HEK293 (cell line): ENCODE results near the gene CSGALNACT2.

Experiments
- CTCF ChIA-PET: fragments of 350-600 bp; formaldehyde crosslinking; extraction: SDS; loops from one replicate; lab custom pipeline; 2021; ENCODE audit warnings: antibody characterized with exemption; lab: Yijun Ruan, JAX
- POLR2A ChIA-PET: fragments of 300-600 bp; formaldehyde crosslinking; extraction: SDS; loops from one replicate; lab custom pipeline; 2020; ENCODE audit warnings: antibody characterized with exemption, inconsistent platforms; lab: Yijun Ruan, JAX
- H3K27ac ChIP-seq: fragments of 200-500 bp; sonication (Bioruptor generic); 2 replicates; pipeline ENCODE4 v1.5.1; 2014; ENCODE audit warnings: low read depth, low read length, control low read depth, inconsistent platforms; ENCODE audit errors: extremely low read depth
- H3K36me3 ChIP-seq, 2 experiments: fragments of 200-500 bp in 1 of 2; sonication (Bioruptor generic) in 1 of 2; 1 replicate in 1 of 2; 2 replicates in 1 of 2; pipeline ENCODE4 v1.5.1; 2014 to 2017; ENCODE audit warnings: inconsistent platforms in 2 of 2, low read length in 2 of 2; ENCODE audit not compliant: control insufficient read depth in 2 of 2, insufficient read depth in 1 of 2
- H3K4me1 ChIP-seq: fragments of 200-500 bp; sonication (Bioruptor generic); 2 replicates; pipeline ENCODE4 v1.5.1; 2014; ENCODE audit warnings: mild to moderate bottlenecking, low read length, inconsistent platforms; ENCODE audit not compliant: control insufficient read depth, insufficient read depth
- H3K4me3 ChIP-seq: 2 replicates; pipeline ENCODE4 v1.5.1; 2011; ENCODE audit warnings: low read depth, mild to moderate bottlenecking, control low read depth, low read length, moderate library complexity
- H3K9me3 ChIP-seq: fragments of 200-500 bp; sonication (Bioruptor generic); 2 replicates; pipeline ENCODE4 v1.5.1; 2014; ENCODE audit warnings: low read depth, low read length, inconsistent platforms; ENCODE audit not compliant: control insufficient read depth, insufficient read depth
- ELK4 ChIP-seq: IDR thresholded peaks from 2 replicates; pipeline ENCODE4 v1.6.1; 2011; ENCODE audit warnings: mild to moderate bottlenecking, low read depth, low read length, borderline replicate concordance
- MZF1 ChIP-seq: fragments of 450-650 bp; formaldehyde crosslinking; IDR thresholded peaks from 2 replicates; pipeline ENCODE4 v1.5.1; 2017; ENCODE audit warnings: missing biosample characterization, missing genetic modification characterization, borderline replicate concordance
- ZBTB17 ChIP-seq: fragments of 450-650 bp; formaldehyde crosslinking; IDR thresholded peaks from 2 replicates; pipeline ENCODE4 v1.5.1; 2016; ENCODE audit warnings: missing biosample characterization, missing genetic modification characterization
- ZBTB6 ChIP-seq: fragments of 450-650 bp; formaldehyde crosslinking; IDR thresholded peaks from 2 replicates; pipeline ENCODE4 v1.5.1; 2017; ENCODE audit warnings: missing biosample characterization, missing genetic modification characterization
- ZBTB8A ChIP-seq: fragments of 450-650 bp; formaldehyde crosslinking; IDR thresholded peaks from 2 replicates; pipeline ENCODE4 v1.5.1; 2016; ENCODE audit warnings: missing biosample characterization, missing genetic modification characterization
- ZIC2 ChIP-seq: fragments of 450-650 bp; formaldehyde crosslinking; IDR thresholded peaks from 2 replicates; pipeline ENCODE4 v1.5.1; 2016; ENCODE audit warnings: missing biosample characterization, missing genetic modification characterization
- ZNF114 ChIP-seq: fragments of 450-650 bp; formaldehyde crosslinking; IDR thresholded peaks from 2 replicates; pipeline ENCODE4 v1.5.0; 2017; ENCODE audit warnings: missing biosample characterization, missing genetic modification characterization
- ZNF132 ChIP-seq: fragments of 450-650 bp; formaldehyde crosslinking; IDR thresholded peaks from 2 replicates; pipeline ENCODE4 v1.5.1; 2017; ENCODE audit warnings: missing biosample characterization, missing genetic modification characterization, borderline replicate concordance
- ZNF354C ChIP-seq: fragments of 450-650 bp; formaldehyde crosslinking; IDR thresholded peaks from 2 replicates; pipeline ENCODE4 v1.5.1; 2016; ENCODE audit warnings: missing biosample characterization, missing genetic modification characterization, low read depth, borderline replicate concordance
- ZNF366 ChIP-seq: fragments of 450-650 bp; formaldehyde crosslinking; conservative IDR thresholded peaks from 2 replicates; pipeline ENCODE4 v1.5.1; 2016; ENCODE audit warnings: missing biosample characterization, missing genetic modification characterization
- ZNF433 ChIP-seq: fragments of 450-650 bp; formaldehyde crosslinking; IDR thresholded peaks from 2 replicates; pipeline ENCODE4 v1.5.1; 2016; ENCODE audit warnings: missing biosample characterization, missing genetic modification characterization, low read depth
- ZNF585B ChIP-seq: fragments of 450-650 bp; formaldehyde crosslinking; IDR thresholded peaks from 2 replicates; pipeline ENCODE4 v1.5.1; 2016; ENCODE audit warnings: missing biosample characterization, missing genetic modification characterization
- ZNF623 ChIP-seq: fragments of 450-650 bp; formaldehyde crosslinking; IDR thresholded peaks from 2 replicates; pipeline ENCODE4 v1.5.1; 2016; ENCODE audit warnings: missing biosample characterization, missing genetic modification characterization
- ZNF626 ChIP-seq: fragments of 450-650 bp; sonication (Bioruptor Pico); formaldehyde crosslinking; IDR thresholded peaks from 2 replicates; pipeline ENCODE4 v1.5.1; 2018; ENCODE audit warnings: missing biosample characterization, missing genetic modification characterization, inconsistent platforms
- ZNF660 ChIP-seq: fragments of 450-650 bp; IDR thresholded peaks from 2 replicates; pipeline ENCODE4 v1.5.1; 2018; ENCODE audit warnings: missing biosample characterization, mild to moderate bottlenecking, missing genetic modification characterization
- ZNF768 ChIP-seq: fragments of 450-650 bp; formaldehyde crosslinking; IDR thresholded peaks from 2 replicates; pipeline ENCODE4 v1.5.1; 2018; ENCODE audit warnings: missing biosample characterization, mild to moderate bottlenecking, missing genetic modification characterization
- ZNF830 ChIP-seq: fragments of 450-650 bp; IDR thresholded peaks from 2 replicates; pipeline ENCODE4 v1.5.0; 2018; ENCODE audit warnings: missing biosample characterization, missing genetic modification characterization, low read depth, mild to moderate bottlenecking, moderate library complexity
- ZSCAN16 ChIP-seq: fragments of 450-650 bp; formaldehyde crosslinking; IDR thresholded peaks from 2 replicates; pipeline ENCODE4 v1.5.1; 2016; ENCODE audit warnings: missing biosample characterization, missing genetic modification characterization
- TF ChIP-seq, protein P1 (sequence below): fragments of 450-650 bp; formaldehyde crosslinking; optimal IDR thresholded peaks from 2 replicates; pipeline ENCODE3; 2016; ENCODE audit warnings: missing biosample characterization, mild to moderate bottlenecking, missing genetic modification characterization
- TF ChIP-seq, protein P2 (sequence below): fragments of 450-650 bp; formaldehyde crosslinking; IDR thresholded peaks from 2 replicates; pipeline ENCODE4 v1.5.1; 2016; ENCODE audit warnings: missing biosample characterization, missing genetic modification characterization
- TF ChIP-seq, protein P3 (sequence below): fragments of 450-650 bp; formaldehyde crosslinking; IDR thresholded peaks from 2 replicates; pipeline ENCODE4 v1.5.1; 2017; ENCODE audit warnings: missing biosample characterization, mild to moderate bottlenecking, missing genetic modification characterization, moderate library complexity
- TF ChIP-seq, protein P4 (sequence below): fragments of 450-650 bp; formaldehyde crosslinking; IDR thresholded peaks from 2 replicates; pipeline ENCODE4; 2016; ENCODE audit warnings: missing biosample characterization, missing genetic modification characterization
- TF ChIP-seq, protein P5 (sequence below): fragments of 450-650 bp; formaldehyde crosslinking; IDR thresholded peaks from 2 replicates; pipeline ENCODE4 v1.5.1; 2016; ENCODE audit warnings: missing biosample characterization, missing genetic modification characterization

The CSGALNACT2 gene

GRCh38 chr10:43193496-43194080 is 55.3 kb downstream of the CSGALNACT2 start:
- no peaks in the 10 kb centered on the region for H3K36me3 ChIP-seq
- no peaks in the 10 kb centered on the region for H3K9me3 ChIP-seq
- ChIA-PET POLR2A (no interaction called here), CTCF (interaction anchor here (1.0 to 3.3 kb wide), 3 partner anchors 11 to 100 kb away, joined by 3 to 21 read pairs (median 4); no protein-coding TSS in a partner anchor)
- no peak overlapping the region for H3K4me3 ChIP-seq
- H3K4me1 ChIP-seq: no peaks in the 10 kb centered on the region
- H3K27ac ChIP-seq: no peak overlapping the region
- no peak for TF ChIP-seq ZNF660 (tag by site-specific recombination)
- TF ChIP-seq, protein P1, sequence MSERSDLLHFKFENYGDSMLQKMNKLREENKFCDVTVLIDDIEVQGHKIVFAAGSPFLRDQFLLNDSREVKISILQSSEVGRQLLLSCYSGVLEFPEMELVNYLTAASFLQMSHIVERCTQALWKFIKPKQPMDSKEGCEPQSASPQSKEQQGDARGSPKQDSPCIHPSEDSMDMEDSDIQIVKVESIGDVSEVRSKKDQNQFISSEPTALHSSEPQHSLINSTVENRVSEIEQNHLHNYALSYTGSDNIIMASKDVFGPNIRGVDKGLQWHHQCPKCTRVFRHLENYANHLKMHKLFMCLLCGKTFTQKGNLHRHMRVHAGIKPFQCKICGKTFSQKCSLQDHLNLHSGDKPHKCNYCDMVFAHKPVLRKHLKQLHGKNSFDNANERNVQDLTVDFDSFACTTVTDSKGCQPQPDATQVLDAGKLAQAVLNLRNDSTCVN: no peak
- TF ChIP-seq, protein P2, sequence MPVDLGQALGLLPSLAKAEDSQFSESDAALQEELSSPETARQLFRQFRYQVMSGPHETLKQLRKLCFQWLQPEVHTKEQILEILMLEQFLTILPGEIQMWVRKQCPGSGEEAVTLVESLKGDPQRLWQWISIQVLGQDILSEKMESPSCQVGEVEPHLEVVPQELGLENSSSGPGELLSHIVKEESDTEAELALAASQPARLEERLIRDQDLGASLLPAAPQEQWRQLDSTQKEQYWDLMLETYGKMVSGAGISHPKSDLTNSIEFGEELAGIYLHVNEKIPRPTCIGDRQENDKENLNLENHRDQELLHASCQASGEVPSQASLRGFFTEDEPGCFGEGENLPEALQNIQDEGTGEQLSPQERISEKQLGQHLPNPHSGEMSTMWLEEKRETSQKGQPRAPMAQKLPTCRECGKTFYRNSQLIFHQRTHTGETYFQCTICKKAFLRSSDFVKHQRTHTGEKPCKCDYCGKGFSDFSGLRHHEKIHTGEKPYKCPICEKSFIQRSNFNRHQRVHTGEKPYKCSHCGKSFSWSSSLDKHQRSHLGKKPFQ (tag by site-specific recombination): no peak
- TF ChIP-seq ZNF433 (tag by site-specific recombination): no peak
- TF ChIP-seq MZF1 (tag by site-specific recombination): no peak
- TF ChIP-seq, protein P3, sequence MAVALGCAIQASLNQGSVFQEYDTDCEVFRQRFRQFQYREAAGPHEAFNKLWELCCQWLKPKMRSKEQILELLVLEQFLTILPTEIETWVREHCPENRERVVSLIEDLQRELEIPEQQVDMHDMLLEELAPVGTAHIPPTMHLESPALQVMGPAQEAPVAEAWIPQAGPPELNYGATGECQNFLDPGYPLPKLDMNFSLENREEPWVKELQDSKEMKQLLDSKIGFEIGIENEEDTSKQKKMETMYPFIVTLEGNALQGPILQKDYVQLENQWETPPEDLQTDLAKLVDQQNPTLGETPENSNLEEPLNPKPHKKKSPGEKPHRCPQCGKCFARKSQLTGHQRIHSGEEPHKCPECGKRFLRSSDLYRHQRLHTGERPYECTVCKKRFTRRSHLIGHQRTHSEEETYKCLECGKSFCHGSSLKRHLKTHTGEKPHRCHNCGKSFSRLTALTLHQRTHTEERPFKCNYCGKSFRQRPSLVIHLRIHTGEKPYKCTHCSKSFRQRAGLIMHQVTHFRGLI (tag by site-specific recombination): no peak
- no peak for TF ChIP-seq ZNF623 (tag by site-specific recombination)
- TF ChIP-seq ZNF626 (tag by site-specific recombination): no peak

DNA sequence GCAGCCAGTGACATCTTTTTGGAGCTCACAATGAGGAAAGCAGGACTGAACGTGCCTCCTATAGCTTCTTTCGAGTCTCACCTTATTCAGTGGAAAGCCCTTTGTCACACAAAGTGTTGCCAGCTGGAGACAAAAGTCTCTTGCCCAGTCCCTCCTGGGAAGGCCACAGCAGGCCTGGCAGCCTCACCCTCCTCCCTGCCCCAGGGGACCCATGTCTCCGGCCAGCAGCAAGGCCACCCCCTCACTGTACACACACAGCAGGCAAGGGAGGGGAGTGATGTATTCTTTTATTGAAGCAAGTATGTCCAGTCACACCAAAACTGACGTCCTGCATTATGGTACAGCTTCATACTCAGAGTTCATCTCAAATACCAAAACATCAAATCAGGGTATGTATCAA is 56.0 kb downstream of the CSGALNACT2 start:
- POLR2A ChIA-PET: no interaction called here
- Histone ChIP-seq H3K4me3 (no peak overlapping the region), H3K27ac (no peak overlapping the region), H3K4me1 (no peaks in the 10 kb centered on the region), H3K36me3 (no peaks in the 10 kb centered on the region), H3K9me3 (no peaks in the 10 kb centered on the region)
- CTCF ChIA-PET: interaction anchor here (0.6 to 3.3 kb wide), 3 partner anchors 11 to 96 kb away, joined by 3 to 21 read pairs (median 5); no protein-coding TSS in a partner anchor
- TF ChIP-seq ZBTB6 (no peak), ZIC2 (tag by site-specific recombination) (peak; percentile 27; the same call in 1 of the 2 replicates)

DNA sequence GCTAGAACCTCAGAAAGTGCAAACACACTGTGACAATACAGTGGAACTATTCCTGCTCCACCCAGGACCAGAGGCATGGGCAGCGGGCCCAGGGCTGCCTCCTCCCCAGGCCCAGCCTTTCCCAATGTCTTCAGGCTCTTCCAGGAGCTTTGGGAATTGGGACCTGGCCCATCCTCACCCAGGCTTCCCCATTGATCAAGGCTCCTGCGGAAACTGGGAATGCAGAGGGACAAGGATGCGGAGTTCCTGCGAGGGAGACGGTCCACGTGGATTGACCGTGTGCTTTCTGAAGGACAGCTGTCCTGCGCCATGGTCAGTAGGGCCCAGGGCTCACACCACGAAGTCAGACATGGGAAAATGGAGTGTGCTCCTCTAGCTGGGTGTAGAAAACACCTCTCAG is 56.6 kb downstream of the CSGALNACT2 start:
- Histone ChIP-seq H3K9me3 (no peaks in the 10 kb centered on the region), H3K4me3 (no peak overlapping the region), H3K36me3 (no peaks in the 10 kb centered on the region), H3K27ac (no peak overlapping the region), H3K4me1 (no peaks in the 10 kb centered on the region)
- CTCF ChIA-PET: interaction anchor here (0.6 to 3.3 kb wide), 3 partner anchors 10 to 96 kb away, joined by 3 to 21 read pairs (median 5); no protein-coding TSS in a partner anchor
- POLR2A ChIA-PET: no interaction called here
- TF ChIP-seq ELK4 (no peak), ZNF768 (tag by site-specific recombination) (no peak), ZNF354C (no peak), ZBTB8A (tag by site-specific recombination) (no peak), ZSCAN16 (tag by site-specific recombination) (no peak), ZNF366 (tag by site-specific recombination) (no peak), ZBTB17 (tag by site-specific recombination) (no peak), ZNF830 (tag by site-specific recombination) (no peak), ZNF585B (tag by site-specific recombination) (no peak), ZNF114 (tag by site-specific recombination) (no peak), ZNF132 (tag by site-specific recombination) (no peak)
- TF ChIP-seq, protein P4, sequence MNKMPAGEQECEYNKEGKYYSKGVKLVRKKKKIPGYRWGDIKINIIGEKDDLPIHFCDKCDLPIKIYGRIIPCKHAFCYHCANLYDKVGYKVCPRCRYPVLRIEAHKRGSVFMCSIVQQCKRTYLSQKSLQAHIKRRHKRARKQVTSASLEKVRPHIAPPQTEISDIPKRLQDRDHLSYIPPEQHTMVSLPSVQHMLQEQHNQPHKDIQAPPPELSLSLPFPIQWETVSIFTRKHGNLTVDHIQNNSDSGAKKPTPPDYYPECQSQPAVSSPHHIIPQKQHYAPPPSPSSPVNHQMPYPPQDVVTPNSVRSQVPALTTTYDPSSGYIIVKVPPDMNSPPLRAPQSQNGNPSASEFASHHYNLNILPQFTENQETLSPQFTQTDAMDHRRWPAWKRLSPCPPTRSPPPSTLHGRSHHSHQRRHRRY (tag by site-specific recombination): no peak
- TF ChIP-seq, protein P5, sequence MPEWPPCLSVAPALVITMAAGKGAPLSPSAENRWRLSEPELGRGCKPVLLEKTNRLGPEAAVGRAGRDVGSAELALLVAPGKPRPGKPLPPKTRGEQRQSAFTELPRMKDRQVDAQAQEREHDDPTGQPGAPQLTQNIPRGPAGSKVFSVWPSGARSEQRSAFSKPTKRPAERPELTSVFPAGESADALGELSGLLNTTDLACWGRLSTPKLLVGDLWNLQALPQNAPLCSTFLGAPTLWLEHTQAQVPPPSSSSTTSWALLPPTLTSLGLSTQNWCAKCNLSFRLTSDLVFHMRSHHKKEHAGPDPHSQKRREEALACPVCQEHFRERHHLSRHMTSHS (tag by site-specific recombination): no peak
